ENCODE results near the gene STAG3.
"Not testable (repeated sequence)": the region's sequence is repeated elsewhere in the genome, so short reads cannot be mapped to it uniquely, and the experiment has no call there.

The STAG3 gene

GRCh38 chr7:100217934-100218333 lies 40.2 kb downstream of the STAG3 start:
- Mint-ChIP-seq H3K4me3 (peak overlapping the region; percentile 83 to 86), H3K36me3 (ENCODE audit: insufficient read depth) (peaks cover 46% of the 10 kb centered on the region), H3K4me1 (ENCODE audit: low read depth in 2 of 2) (peaks cover 45% of the 10 kb centered on the region in 2 donors), H3K27ac (peak overlapping the region; percentile 92 to 93)
- DNase-seq (peak; percentile 76 to 81 (median 77)), ATAC-seq (replicated peaks) (peak; percentile 4)
- not testable (repeated sequence) for H3K9me3 Mint-ChIP-seq, H3K27me3 Mint-ChIP-seq

GRCh38 chr7:100219271-100219737 lies 41.6 kb downstream of the STAG3 start:
- DNase-seq (no peak), ATAC-seq (replicated peaks) (no peak)
- H3K27ac Mint-ChIP-seq, result peak overlapping the region; percentile 98 to 99
- peaks cover 53 to 56% of the 10 kb centered on the region in 2 donors for H3K4me1 Mint-ChIP-seq (ENCODE audit: low read depth in 2 of 2)
- no peaks in the 10 kb centered on the region for H3K27me3 Mint-ChIP-seq
- H3K4me3 Mint-ChIP-seq, result peak overlapping the region; percentile 96 to 97
- no peaks in the 10 kb centered on the region for H3K9me3 Mint-ChIP-seq
- H3K36me3 Mint-ChIP-seq (ENCODE audit: insufficient read depth), result peaks cover 59% of the 10 kb centered on the region

GRCh38 chr7:100219801-100220585 lies 42.3 kb downstream of the STAG3 start, which contains the start of gene PVRIG:
PVRIG (plus strand) TSS chr7:100219949; CDS start chr7:100219971, 22 bp downstream.
- Mint-ChIP-seq H3K4me1 (ENCODE audit: low read depth in 2 of 2) (peaks cover 56 to 60% of the 10 kb centered on the region in 2 donors), H3K36me3 (ENCODE audit: insufficient read depth) (peaks cover 65% of the 10 kb centered on the region), H3K4me3 (peak within 1 kb of the TSS; percentile 96 to 97), H3K27ac (peak within 1 kb of the TSS; percentile 98 to 99)
- ATAC-seq (replicated peaks) (peak; percentile 53), DNase-seq (peak; percentile 21 to 51 (median 33))
- not testable (repeated sequence) for H3K27me3 Mint-ChIP-seq, H3K9me3 Mint-ChIP-seq

- no peaks in the 10 kb centered on the region for H3K9me3 Mint-ChIP-seq
- H3K27ac Mint-ChIP-seq, result peak overlapping the region; percentile 98 to 99
- H3K36me3 Mint-ChIP-seq (ENCODE audit: insufficient read depth), result peaks cover 66% of the 10 kb centered on the region
- DNase-seq (no peak), ATAC-seq (replicated peaks) (no peak)
- H3K4me1 Mint-ChIP-seq (ENCODE audit: low read depth in 2 of 2), result peaks cover 60% of the 10 kb centered on the region in 2 donors
- no peaks in the 10 kb centered on the region for H3K27me3 Mint-ChIP-seq
- peak overlapping the region; percentile 96 to 97 for H3K4me3 Mint-ChIP-seq
Measured at GRCh38 chr7:100220586-100221230, 43.0 kb downstream of the STAG3 start.

- Mint-ChIP-seq H3K4me1 (ENCODE audit: low read depth in 2 of 2) (peaks cover 64 to 65% of the 10 kb centered on the region in 2 donors), H3K27me3 (no peaks in the 10 kb centered on the region), H3K4me3 (peak overlapping the region; percentile 96 to 97), H3K27ac (peak overlapping the region; percentile 98 to 99), H3K36me3 (ENCODE audit: insufficient read depth) (peaks cover 66% of the 10 kb centered on the region), H3K9me3 (no peaks in the 10 kb centered on the region)
- DNase-seq (peak; percentile 75 to 76 (median 75)), ATAC-seq (replicated peaks) (peak; percentile 70)
Measured at GRCh38 chr7:100221231-100221718, 43.6 kb downstream of the STAG3 start.

- no peak for ATAC-seq (replicated peaks)
- no peak for DNase-seq
Measured at GRCh38 chr7:100221767-100222444, 44.2 kb downstream of the STAG3 start.

GRCh38 chr7:100222445-100223132 lies 44.9 kb downstream of the STAG3 start:
- H3K4me1 Mint-ChIP-seq (ENCODE audit: low read depth in 2 of 2), result peaks cover 61 to 62% of the 10 kb centered on the region in 2 donors

More at GRCh38 chr7:100221767-100222444, 44.2 kb downstream of the STAG3 start:
- Mint-ChIP-seq H3K36me3 (ENCODE audit: insufficient read depth) (peaks cover 70% of the 10 kb centered on the region), H3K4me1 (ENCODE audit: low read depth in 2 of 2) (peaks cover 66 to 68% of the 10 kb centered on the region in 2 donors), H3K4me3 (peak overlapping the region; percentile 96 to 97), H3K9me3 (no peaks in the 10 kb centered on the region), H3K27ac (peak overlapping the region; percentile 98 to 99), H3K27me3 (no peaks in the 10 kb centered on the region)

GRCh38 chr7:100223376-100223927 lies 45.7 kb downstream of the STAG3 start:
- peak overlapping the region; percentile 96 to 97 for H3K4me3 Mint-ChIP-seq
- ATAC-seq (replicated peaks), result not testable (repeated sequence)

More at GRCh38 chr7:100222445-100223132, 44.9 kb downstream of the STAG3 start:
- ATAC-seq (replicated peaks) (no peak), DNase-seq (no peak)
- Mint-ChIP-seq H3K27ac (peak overlapping the region; percentile 98 to 99), H3K27me3 (no peaks in the 10 kb centered on the region), H3K36me3 (ENCODE audit: insufficient read depth) (peaks cover 71% of the 10 kb centered on the region), H3K9me3 (no peaks in the 10 kb centered on the region), H3K4me3 (peak overlapping the region; percentile 96 to 97)

GRCh38 chr7:100224891-100225290 lies 47.2 kb downstream of the STAG3 start:
- Mint-ChIP-seq H3K4me1 (ENCODE audit: low read depth in 2 of 2) (peaks cover 46 to 48% of the 10 kb centered on the region in 2 donors), H3K4me3 (peak overlapping the region; percentile 40 to 96), H3K27ac (peak overlapping the region; percentile 98 to 99), H3K36me3 (ENCODE audit: insufficient read depth) (peaks cover 67% of the 10 kb centered on the region)
- ATAC-seq (replicated peaks); DNase-seq; H3K9me3 Mint-ChIP-seq; H3K27me3 Mint-ChIP-seq: not testable (repeated sequence)

More at GRCh38 chr7:100223376-100223927, 45.7 kb downstream of the STAG3 start:
- DNase-seq, H3K9me3 Mint-ChIP-seq, H3K27me3 Mint-ChIP-seq: not testable (repeated sequence)
- H3K27ac Mint-ChIP-seq, result peak overlapping the region; percentile 98 to 99
- peaks cover 58 to 60% of the 10 kb centered on the region in 2 donors for H3K4me1 Mint-ChIP-seq (ENCODE audit: low read depth in 2 of 2)
- peaks cover 71% of the 10 kb centered on the region for H3K36me3 Mint-ChIP-seq (ENCODE audit: insufficient read depth)

- H3K4me1 Mint-ChIP-seq (ENCODE audit: low read depth in 2 of 2), result peaks cover 14 to 28% of the 10 kb centered on the region in 2 donors
- DNase-seq; H3K4me3 Mint-ChIP-seq; H3K9me3 Mint-ChIP-seq; ATAC-seq (replicated peaks); H3K27me3 Mint-ChIP-seq: not testable (repeated sequence)
- peaks cover 17% of the 10 kb centered on the region for H3K36me3 Mint-ChIP-seq (ENCODE audit: insufficient read depth)
- H3K27ac Mint-ChIP-seq, result peak overlapping the region; percentile 83 to 87
Measured at GRCh38 chr7:100234660-100235317, 57.1 kb downstream of the STAG3 start.

- H3K4me1 Mint-ChIP-seq (ENCODE audit: low read depth in 2 of 2), result peaks cover 12 to 23% of the 10 kb centered on the region in 2 donors
- H3K9me3 Mint-ChIP-seq; H3K4me3 Mint-ChIP-seq; H3K36me3 Mint-ChIP-seq (ENCODE audit: insufficient read depth); DNase-seq; ATAC-seq (replicated peaks); H3K27me3 Mint-ChIP-seq: not testable (repeated sequence)
- peak overlapping the region; percentile 38 to 59 for H3K27ac Mint-ChIP-seq
Measured at GRCh38 chr7:100239975-100240374, 62.3 kb downstream of the STAG3 start.

GRCh38 chr7:100243385-100243784 lies 65.7 kb downstream of the STAG3 start:
- peaks cover 15 to 17% of the 10 kb centered on the region in 2 donors for H3K4me1 Mint-ChIP-seq (ENCODE audit: low read depth in 2 of 2)
- ATAC-seq (replicated peaks) (peak; percentile 67), DNase-seq (peak in 1 of 3 experiments; percentile 17)
- H3K27ac Mint-ChIP-seq, result peak overlapping the region; percentile 77 to 88
- not testable (repeated sequence) for H3K9me3 Mint-ChIP-seq; H3K27me3 Mint-ChIP-seq; H3K36me3 Mint-ChIP-seq (ENCODE audit: insufficient read depth)
- H3K4me3 Mint-ChIP-seq, result peak overlapping the region; percentile 9 to 33

All from effector memory CD8-positive, alpha-beta T cell (primary cell).